HG03060 (cell line): ENCODE measurements around the gene SUPT6H.
"Not testable (repeated sequence)": the region's sequence is repeated elsewhere in the genome, so short reads cannot be mapped to it uniquely, and the experiment has no call there.

Experiments used
- ATAC-seq: cut with Tn5 transposase; IDR thresholded peaks from one replicate; pipeline ENCODE4 v1.9.1; 2021; ENCODE audit warnings: low read depth, moderate number of reproducible peaks; ENCODE audit not compliant: unreplicated experiment

SUPT6H gene

DNA sequence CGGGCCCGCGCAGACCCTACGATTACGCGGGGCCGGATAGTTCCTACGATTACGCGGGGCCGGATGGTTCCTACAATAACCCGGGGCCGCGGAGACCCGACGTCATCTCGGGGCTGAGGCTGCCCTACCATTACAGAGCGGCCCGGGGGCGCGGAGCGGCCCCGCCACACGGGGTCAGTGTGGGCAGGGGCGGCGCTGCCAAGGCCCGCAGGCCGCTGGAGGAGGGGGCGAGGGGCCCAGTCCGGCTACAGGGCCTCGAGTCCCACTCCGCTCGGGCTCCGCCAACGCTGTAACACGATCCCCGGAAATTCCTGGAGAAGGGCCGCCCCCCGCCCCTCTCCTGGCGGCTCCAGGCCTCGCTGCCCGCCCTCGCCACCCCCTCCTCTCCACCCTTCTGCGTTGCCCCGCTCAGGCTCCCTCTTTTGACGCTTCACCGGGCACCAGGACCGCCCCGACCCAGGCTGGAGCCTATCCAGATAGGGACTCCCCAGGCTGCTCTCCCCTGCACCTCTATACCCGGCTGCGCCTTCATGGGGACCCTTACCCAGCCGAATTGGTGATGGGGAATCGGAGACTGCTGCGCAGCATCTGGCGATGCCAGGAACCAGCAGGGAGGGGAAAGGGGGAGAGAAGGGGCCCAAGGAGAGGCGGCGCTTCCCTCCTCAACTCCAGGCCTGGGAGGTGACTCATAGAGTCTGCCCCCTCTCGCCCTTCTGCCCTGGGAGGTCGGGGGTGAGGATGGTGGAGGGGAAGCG, 55.8 kb downstream of the SUPT6H start, which contains the start of gene RAB34:
Gene RAB34 (minus strand): TSS at position 291 of the 755 bp plus-strand sequence. CDS start 602 bp downstream, outside the sequence.
- no peak for ATAC-seq

DNA sequence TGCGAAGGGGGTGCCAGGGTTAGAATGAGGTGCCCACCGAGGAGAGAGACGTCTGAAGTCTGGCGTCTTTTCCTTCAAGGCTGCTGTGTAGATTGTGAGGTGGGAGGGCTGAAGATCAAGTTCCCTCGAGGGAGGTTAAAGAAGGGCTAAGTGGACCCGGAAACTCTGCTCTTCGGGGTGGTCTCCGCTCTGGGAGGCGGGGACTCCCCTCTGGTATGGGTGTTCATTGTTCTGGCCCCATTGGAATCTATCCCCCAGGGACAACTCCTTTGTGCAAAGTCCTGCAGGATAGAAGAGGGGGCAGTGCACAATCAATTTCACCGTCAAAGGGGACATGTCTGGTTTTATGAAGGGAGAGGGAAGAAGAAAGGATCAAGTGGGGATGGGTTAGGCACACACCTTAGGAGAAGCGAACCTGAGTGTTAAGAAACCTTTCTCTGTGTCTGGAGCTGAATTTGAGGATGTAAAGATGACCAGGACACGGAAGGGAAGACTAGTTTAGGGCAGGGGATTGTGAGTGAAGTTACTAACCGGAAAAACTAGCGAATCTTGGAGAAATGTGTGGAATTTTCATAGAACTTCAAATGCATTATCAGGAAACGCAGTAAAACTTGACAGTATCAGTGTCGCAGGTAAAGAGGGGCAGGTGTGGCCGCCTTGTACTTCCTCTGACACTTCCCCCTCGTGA, 56.5 kb downstream of the SUPT6H start:
- no peak for ATAC-seq

DNA sequence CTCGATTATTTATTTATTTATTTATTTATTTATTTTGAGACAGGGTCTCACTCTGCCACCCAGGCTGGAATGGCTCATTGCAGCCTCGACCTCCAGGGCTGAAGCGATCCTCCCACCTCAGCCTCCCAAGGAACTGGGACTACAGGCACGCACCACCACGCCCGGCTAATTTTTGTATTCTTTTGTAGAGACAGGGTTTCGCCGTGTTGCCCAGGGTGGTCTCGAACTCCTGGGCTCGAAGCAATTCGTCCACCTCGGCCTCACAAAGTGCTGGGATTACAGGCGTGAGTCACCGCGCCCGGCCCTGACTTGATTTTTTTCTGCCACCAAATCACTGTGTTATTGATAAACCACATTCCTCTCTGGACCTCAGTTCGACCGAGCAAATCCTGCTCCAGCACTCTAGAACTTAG, 57.0 kb downstream of the SUPT6H start:
- no peak for ATAC-seq

DNA sequence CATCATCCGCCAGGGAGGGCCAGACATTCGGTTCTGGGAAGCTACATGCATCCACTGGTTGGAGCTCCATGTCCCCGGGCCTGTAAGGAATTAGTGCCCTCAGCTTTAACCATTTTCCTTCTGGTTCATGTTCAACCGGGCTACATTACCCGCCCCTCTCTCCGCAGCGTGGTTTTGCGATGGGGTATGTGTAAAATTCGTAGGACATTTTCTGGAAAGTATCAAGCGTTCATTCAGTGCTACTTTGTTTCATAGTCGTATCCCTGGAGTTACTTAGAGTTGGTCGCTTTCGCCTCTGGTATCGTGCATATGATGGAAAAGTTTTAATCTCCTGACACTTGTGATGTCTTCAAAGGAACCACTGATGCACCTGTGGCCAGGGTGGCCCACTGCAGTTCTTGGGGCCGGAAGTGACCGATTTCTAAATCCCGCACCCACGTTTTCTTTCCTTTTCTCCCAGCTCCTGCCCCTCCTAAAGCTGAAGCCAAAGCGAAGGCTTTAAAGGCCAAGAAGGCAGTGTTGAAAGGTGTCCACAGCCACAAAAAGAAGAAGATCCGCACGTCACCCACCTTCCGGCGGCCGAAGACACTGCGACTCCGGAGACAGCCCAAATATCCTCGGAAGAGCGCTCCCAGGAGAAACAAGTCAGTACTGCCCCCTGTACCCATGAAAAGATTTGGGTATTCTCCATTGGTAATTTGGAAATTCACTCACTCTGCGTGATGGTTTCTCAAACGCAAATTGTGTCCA, 58.4 kb downstream of the SUPT6H start:
- ATAC-seq: no peak

DNA sequence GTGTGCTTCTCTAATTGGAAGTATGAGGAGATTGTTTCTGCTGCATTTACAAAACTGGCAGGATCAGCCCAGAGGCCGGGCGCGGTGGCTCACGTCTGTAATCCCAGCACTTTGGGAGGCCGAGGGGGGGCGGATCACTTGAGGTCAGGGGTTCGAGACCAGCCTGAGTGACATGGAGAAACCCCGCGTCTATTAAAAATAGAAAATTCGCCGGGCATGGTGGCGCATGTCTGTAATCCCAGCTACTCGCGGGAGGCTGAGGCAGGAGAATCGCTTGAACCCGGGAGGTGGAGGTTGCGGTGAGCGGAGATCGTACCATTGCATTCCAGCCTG, 59.0 kb downstream of the SUPT6H start:
- ATAC-seq: not testable (repeated sequence)

DNA sequence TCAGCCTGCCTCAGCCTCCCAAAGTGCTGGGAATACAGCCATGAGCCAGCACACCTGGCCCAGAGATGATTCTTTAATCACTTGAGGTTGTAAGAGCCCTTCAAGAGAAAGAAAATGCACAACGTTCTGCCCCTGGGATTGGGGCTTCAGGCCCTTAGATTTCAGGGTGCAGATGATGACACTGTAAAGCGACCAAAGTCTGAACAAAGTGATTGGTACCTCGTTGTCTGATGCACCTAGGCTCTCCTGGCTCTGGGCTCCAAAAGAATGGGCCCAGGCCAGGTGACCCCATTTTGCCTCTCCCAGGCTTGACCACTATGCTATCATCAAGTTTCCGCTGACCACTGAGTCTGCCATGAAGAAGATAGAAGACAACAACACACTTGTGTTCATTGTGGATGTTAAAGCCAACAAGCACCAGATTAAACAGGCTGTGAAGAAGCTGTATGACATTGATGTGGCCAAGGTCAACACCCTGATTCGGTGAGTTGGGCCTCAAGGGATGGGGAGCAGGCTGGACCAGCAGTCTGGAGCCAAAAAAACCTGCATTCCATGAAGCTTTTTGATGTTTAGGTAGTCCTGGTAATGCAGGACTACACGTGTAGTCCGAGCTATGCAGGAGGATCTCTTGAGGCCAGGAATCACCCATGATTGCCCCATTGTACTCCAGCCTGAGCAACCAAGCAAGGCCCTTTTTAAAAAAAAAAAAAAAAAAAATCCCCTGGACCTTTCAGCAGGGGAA, 60.6 kb downstream of the SUPT6H start:
- no peak for ATAC-seq

DNA sequence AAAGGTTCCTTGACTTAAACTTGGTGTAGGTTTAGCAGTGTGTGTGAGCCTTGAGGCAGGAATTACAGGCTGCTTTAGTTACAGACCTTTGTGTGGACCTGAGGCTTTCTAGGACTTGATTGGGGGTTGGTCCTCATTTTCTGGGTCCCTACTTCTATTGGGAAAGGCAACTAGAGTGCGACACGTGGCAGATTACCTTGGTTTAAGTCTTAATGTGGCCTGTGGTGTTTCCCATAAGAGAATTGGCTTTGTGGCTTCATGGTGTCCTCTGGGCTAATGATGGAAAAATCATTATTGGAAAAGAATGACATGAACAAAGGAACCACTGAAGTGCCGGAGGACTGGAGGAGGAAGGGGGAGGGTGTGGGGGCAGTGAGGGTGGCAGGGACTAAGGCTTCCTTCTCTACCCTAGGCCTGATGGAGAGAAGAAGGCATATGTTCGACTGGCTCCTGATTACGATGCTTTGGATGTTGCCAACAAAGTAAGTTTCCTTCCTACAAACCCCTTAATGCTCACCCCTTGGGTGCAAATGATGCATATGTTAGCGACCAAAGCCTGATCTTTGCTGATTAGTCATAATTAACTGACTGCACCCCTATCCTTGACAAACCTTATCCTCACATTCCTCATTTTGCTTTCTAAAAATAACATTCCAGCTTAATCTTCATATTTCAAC, 61.3 kb downstream of the SUPT6H start:
- no peak for ATAC-seq

DNA sequence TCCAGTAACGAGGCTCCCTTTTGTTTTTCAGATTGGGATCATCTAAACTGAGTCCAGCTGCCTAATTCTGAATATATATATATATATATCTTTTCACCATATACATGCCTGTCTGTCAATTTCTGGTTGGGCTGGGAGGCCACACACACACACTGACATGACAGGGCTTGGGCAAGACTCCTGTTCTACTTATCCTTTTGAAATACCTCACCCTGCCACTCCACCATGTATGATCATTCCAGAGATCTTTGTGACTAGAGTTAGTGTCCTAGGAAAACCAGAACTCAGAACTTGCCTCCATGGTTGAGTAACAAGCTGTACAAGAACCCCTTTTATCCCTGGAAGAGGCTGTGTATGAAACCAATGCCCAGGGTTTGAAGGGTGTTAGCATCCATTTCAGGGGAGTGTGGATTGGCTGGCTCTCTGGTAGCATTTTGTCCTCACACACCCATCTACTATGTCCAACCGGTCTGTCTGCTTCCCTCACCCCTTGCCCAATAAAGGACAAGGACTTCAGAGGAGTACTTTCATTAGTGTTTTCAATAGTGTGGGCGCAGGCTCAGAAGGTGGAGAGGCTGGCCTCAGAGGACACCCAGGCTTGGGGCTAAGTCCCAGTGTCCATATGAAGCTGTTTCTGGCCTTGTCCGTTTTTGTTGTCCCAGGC, 62.0 kb downstream of the SUPT6H start:
- ATAC-seq: not testable (repeated sequence)

DNA sequence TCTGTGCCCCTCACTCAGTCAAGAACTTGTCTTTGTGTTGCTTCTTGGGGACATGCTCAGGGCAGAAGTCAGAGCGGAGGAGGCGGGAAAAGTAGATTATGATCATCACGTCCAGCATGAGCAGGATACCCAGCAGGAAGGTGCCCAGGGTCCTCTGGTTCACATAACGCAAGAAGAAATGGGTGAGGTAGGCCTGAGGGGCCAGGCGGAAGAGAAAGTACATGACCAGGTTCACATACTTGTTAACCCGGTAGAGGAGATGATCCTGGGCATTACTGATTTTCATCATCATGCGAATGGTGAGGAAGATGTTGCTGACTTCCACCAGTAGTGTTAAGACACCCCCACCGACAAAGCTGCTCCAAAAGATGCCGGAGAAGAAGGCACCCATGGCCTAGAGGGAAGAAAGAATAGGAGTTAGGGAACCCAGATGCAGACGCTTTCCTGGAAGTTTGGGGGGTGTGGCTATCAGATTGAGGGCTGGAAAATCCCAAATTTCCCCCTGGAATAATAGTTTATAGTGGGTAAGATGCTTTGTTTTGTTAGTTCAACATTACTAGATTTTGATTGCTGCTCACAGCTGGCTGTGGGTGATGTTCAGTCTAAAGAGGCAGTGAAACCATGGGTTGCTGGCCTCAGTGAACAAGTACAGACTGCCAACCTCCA, 62.6 kb downstream of the SUPT6H start:
- ATAC-seq: no peak

DNA sequence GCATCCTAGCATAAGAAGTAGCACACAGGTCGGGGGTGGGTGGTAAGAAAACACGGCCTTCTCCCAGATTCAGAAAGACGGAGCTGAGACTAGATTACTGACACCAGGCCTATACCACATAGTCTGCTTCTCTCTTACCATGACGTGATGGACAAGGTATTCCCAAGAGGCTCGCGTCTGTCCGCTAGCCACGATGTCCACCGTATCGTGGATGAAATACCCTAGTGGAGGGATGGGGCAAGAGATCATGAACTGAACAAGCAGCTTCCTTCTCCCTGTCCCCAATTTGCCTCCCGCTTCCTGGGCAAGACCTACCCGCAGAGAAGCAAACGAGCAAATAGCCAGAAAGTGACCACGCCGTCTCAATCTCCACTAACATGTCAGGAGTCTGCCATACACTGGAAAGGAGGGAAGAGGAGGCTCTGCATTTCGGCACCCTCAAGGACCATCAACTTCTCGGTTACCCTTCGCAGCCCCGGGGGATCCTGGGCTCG, 63.2 kb downstream of the SUPT6H start:
- no peak for ATAC-seq

DNA sequence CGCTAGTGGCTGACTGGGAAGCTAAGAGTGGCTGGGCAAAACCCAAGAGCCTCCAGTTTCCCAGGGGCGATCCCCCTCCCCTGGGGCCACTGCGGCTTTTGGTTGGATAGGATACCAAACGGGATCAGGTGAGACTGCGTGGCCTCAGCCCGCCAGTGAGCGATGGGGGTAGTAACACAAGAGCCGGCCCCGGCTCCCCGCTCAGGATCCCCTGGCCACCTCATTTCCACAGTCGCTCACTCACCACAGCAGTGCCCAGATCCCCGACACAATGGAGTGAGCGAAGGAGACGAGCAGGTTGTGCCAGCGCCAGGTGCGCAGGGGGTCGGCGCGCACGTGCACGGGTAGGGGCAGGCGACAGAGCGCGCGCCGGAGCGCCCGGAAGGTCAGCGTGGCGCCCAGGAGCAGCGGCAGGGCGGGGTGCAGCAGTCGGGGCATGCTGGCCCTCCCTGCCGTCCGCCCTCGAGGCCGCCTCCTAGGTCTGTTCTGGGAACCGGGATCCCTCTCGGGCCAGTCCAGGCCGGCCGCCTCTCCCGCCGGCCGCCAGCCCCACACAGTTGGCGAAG, 63.7 kb downstream of the SUPT6H start:
- ATAC-seq: no peak

DNA sequence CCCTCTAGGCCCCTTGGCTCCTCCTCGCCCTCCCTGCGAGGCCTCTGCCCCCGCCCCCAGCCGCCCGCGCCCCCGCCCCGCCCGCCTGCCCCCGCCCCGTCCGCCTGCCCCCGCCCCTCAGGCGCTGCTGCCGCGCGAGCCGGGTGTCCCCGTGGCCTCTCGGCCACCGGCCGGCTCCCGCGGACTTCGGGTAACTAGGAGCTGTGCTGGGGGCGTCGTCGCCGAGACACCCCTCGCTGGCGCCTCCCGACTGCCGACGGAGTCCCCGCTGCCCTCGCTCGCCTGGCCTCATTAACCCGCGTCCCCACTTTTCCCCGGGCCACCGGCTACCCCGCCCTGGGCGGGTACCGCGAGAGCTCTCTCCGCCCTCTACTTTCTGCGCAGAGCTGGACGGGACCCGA, 64.2 kb downstream of the SUPT6H start, which contains the start of gene TLCD1:
Gene TLCD1 (minus strand): TSS at position 8 of the 401 bp plus-strand sequence. CDS start 136 bp downstream, outside the sequence.
- ATAC-seq: no peak

DNA sequence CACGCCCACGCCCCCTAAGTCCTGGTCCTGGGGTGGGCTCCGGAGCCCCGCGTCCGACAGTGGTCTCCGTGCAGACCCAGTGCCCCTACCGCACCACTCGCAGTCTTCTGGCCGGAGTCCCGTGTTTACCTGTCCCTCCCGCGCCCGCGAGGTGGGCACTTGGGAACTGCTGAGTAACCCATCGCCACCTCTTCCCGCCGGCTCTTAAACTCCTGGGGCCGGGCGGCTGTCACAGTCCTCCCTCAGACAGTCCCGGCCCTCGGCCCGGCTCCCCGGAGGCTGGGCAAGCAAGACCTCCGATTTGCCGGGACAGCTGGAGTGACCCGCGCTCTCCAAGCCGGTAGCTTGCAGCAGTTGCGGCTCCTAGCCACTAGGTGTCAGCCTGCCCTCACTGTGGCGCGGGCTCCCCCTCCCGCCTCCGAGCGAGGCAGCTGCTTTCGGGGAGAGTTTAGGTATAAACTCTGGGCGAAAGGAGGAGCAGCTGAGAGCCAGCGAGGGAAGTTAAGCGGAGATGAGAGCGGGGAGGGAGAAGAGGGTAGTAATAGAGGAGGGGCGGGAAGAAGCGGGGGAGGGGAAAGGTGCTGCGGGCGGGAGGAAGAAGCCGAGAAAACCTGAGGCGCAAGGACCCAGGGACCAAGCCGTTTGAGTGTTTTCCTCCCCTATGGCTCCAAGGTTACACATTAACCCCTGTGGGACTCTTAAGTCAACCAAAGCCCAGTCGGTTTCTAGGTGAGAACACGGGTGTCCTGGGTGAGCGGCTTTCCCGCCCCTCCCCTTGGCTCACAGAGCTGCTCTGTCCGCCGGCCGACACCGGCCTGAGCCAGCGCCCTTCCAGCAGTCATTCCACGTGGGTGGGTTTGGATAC, 64.9 kb downstream of the SUPT6H start:
- ATAC-seq: peak; percentile 26

DNA sequence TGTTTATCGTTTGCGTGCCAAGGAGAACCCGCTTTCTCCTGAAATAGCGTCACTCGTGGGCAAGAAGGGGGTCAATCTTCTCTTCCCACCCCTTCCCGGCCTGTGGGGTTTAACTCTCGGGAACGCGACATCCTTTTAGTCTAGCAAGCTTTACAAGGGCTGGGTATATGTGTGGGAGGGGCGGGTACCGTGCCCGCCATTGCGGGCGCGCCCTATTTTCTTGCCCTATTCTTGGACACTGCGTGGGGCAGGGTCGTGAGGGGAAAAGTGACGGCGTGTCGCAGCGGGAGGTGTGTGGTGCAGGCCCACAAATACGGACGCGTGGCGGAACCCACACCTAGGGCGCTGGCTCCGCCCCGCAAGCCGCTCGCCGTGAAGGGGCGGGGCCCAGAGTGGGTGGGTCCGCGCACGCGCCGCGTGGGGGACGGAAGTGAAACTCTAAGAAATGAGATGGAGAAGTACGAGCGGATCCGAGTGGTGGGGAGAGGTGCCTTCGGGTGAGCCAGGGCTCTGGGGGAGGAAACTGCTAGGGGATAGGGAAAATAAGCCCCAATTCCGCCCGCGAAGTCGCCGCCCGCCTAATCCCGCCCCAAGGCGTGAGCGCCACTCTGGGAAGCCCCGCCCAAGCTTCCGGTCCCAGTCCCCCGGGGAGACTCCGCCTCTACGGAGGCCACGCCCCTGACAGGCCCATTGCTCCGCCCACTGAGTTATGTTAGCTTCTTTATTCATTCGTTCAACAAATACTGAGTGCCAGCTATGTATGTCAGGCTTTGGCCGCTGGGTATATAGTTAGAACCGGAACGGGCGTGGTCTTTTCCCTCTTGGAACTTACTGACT, 66.6 kb downstream of the SUPT6H start, which contains the start of gene NEK8:
Gene NEK8 (plus strand): TSS at position 425 of the 837 bp plus-strand sequence. CDS start 26 bp downstream, at position 451.
- ATAC-seq: peak; percentile 28

DNA sequence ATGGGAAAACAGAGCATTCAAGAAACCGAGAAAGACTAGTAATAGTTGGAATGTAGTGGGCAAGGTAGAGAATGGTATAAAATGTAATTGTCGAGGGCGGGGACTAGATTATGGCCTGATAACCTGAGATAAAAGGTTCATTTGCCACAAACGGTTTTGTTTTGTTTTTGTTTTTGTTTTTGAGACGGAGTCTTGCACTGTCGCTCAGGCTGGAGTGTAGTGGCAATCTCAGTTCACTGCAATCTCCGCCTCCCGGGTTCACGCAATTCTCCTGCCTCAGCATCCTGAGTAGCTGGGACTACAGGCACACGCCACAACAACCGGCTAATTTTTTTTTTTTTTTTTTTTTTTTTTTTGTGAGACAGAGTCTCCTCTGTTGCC, 67.9 kb downstream of the SUPT6H start:
- ATAC-seq: no peak

DNA sequence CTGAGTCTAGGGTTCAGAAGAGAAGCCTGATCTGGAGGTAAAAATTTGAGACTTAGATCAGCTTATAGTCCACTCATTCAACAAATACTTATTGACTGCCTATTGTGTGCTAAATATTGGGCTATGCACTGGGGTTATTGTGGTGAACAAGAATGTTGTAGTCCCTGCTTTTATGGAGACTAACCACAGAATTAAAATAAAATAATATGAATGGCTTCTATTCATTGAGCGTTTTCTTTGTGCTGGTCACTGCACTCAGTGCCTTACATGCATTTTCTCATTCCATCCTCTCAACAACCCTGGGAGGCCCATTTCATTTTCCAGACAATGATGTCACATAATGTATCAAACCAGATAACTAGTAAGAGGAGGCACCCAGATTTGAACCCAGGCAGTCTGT, 71.3 kb downstream of the SUPT6H start:
- ATAC-seq: no peak
